Esophagus muscularis mucosa (tissue), 4 donors: Measurements from ENCODE around the gene PRF1.

ENCODE experiments used
- CTCF ChIP-seq, 3 experiments: fragments of 200-600 bp in 2 of 3; fragments of 450-650 bp in 1 of 3; sonication (generic) in 2 of 3; IDR thresholded peaks; one replicate each; pipeline ENCODE4 v1.5.1; 2017 to 2019; ENCODE audit warnings: antibody characterized with exemption in 3 of 3, mild to moderate bottlenecking in 2 of 3, moderate library complexity in 1 of 3
- EP300 ChIP-seq: sonication (generic); formaldehyde crosslinking; IDR thresholded peaks from one replicate; pipeline ENCODE4 v1.6.1; 2017; ENCODE audit warnings: antibody characterized with exemption
- POLR2A ChIP-seq: fragments of 450-650 bp; IDR thresholded peaks from one replicate; pipeline ENCODE4 v1.6.1; 2017; ENCODE audit warnings: antibody characterized with exemption, moderate library complexity, mild to moderate bottlenecking, low read depth
- POLR2AphosphoS5 ChIP-seq, 2 donors: sonication (generic); formaldehyde crosslinking; IDR thresholded peaks; one replicate each; pipeline ENCODE4 v1.6.1; 2017; ENCODE audit warnings: antibody characterized with exemption in 2 of 2

DNA sequence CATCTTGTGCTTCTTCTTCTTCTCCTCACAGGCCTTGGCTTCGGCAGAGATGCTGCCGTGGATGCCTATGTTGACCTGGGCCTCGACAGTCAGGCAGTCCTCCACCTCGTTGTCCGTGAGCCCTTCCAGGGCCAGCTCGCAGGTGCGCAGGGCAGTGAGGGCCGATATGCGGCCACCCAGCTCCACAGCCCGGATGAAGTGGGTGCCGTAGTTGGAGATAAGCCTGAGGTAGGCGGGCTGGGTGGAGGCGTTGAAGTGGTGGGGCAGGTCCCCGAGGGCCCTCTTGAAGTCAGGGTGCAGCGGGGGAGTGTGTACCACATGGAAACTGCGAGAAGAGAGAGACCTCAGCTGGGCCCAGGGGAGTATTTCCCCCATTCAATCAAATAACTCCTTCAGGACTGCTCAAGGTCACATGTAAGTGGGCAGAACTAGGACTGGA, 3.7 kb downstream of the PRF1 start:
- TF ChIP-seq EP300, result no peak
- TF ChIP-seq CTCF (IDR thresholded peaks at IDR 0.05), result no peak
- TF ChIP-seq POLR2AphosphoS5 (IDR thresholded peaks at IDR 0.05), result no peak
- no peak for TF ChIP-seq POLR2A
